Smooth muscle cell (in vitro differentiated cells): ENCODE results near the gene FNDC3B. TPM values are rescaled to one million over a fixed set of nuclear protein-coding genes. Genes with fewer than 3 reads are reported as not detected.

ENCODE experiments used
- DNase-seq: peaks from one replicate; lab custom pipeline; 2025; ENCODE audit not compliant: unreplicated experiment; lab: John Stamatoyannopoulos, UW
- H2AFZ ChIP-seq: fragments of 200-600 bp; sonication (generic); 2 replicates; pipeline ENCODE4 v1.6.0; 2016; ENCODE audit warnings: antibody characterized with exemption, low read depth, mild to moderate bottlenecking
- H3F3A ChIP-seq: fragments of 200-600 bp; sonication (generic); 2 replicates; pipeline ENCODE4 v1.6.0; 2017; ENCODE audit warnings: antibody characterized with exemption, low read depth
- H3K27ac ChIP-seq: fragments of 200-600 bp; sonication (generic); 2 replicates; pipeline ENCODE4 v1.5.1; 2016; ENCODE audit warnings: low read depth, mild to moderate bottlenecking
- H3K27me3 ChIP-seq: fragments of 200-600 bp; sonication (generic); 2 replicates; pipeline ENCODE4 v1.6.1; 2016; ENCODE audit warnings: low read depth, mild to moderate bottlenecking
- H3K36me3 ChIP-seq: fragments of 200-600 bp; sonication (generic); 2 replicates; pipeline ENCODE4 v1.5.1; 2016; ENCODE audit warnings: low read depth
- H3K4me1 ChIP-seq: fragments of 200-600 bp; sonication (generic); 2 replicates; pipeline ENCODE4 v1.5.1; 2016; ENCODE audit warnings: low read depth
- H3K4me2 ChIP-seq: fragments of 200-600 bp; sonication (generic); 2 replicates; pipeline ENCODE4 v1.6.0; 2016; ENCODE audit warnings: mild to moderate bottlenecking
- H3K4me3 ChIP-seq: fragments of 200-600 bp; sonication (generic); 2 replicates; pipeline ENCODE4 v1.5.1; 2016; ENCODE audit warnings: mild to moderate bottlenecking
- H3K79me2 ChIP-seq: fragments of 200-600 bp; sonication (generic); 2 replicates; pipeline ENCODE4 v1.6.0; 2016; ENCODE audit warnings: low read depth, mild to moderate bottlenecking
- H3K9ac ChIP-seq: fragments of 200-600 bp; sonication (generic); 2 replicates; pipeline ENCODE4 v1.6.0; 2016; ENCODE audit warnings: low read depth
- H3K9me3 ChIP-seq: fragments of 200-600 bp; sonication (generic); replicated peaks from 2 replicates; pipeline ENCODE4 v1.5.1; 2016; ENCODE audit warnings: low read depth
- H4K20me1 ChIP-seq: fragments of 200-600 bp; sonication (generic); 2 replicates; pipeline ENCODE4 v1.6.0; 2016; ENCODE audit warnings: low read depth
- WGBS: methylation state at CpG from one replicate; pipeline ENCODE4 v1.1.7; 2016; ENCODE audit warnings: low lambda C conversion rate; 5-methylcytosine and 5-hydroxymethylcytosine counted together
- polyA plus RNA-seq: library from polyadenylated mRNA; unstranded; fragments of >200 nt; fragmentation: Nextera tagmentation; extraction: Ambion mirVana; gene quantifications from 2 replicates; pipeline ENCODE4 v1.2.1, GENCODE V29; 2016
- total RNA-seq: library from RNA; depleted of rRNA; stranded (reverse); fragments of >200 nt; gene quantifications from 2 replicates; pipeline ENCODE4 v1.2.3, GENCODE V29; 2014
- TF ChIP-seq, protein P1 (sequence below): fragments of 200-600 bp; sonication (generic); IDR thresholded peaks from 2 replicates; pipeline ENCODE4 v1.5.1; 2017; ENCODE audit warnings: borderline replicate concordance, mild to moderate bottlenecking, antibody characterized with exemption; ENCODE audit not compliant: insufficient read depth, poor library complexity, severe bottlenecking

FNDC3B gene
- total and polyA plus RNA-seq, 2 experiments from 2014 or later: 149 to 294 TPM

GRCh38 chr3:172177803-172178316 lies 138.5 kb downstream of the FNDC3B start:
- peaks cover 41% of the 10 kb centered on the region for H3F3A ChIP-seq
- peak overlapping the region; percentile 26 for H3K27ac ChIP-seq
- H3K36me3 ChIP-seq: no peaks in the 10 kb centered on the region
- no peak overlapping the region for H3K4me3 ChIP-seq
- H2AFZ ChIP-seq: no peak overlapping the region
- H4K20me1 ChIP-seq: peaks cover 98% of the 10 kb centered on the region
- no peak for DNase-seq
- H3K4me1 ChIP-seq: peaks cover 33% of the 10 kb centered on the region
- no peak overlapping the region for H3K9ac ChIP-seq
- H3K79me2 ChIP-seq: peaks cover 98% of the 10 kb centered on the region
- H3K4me2 ChIP-seq: no peak overlapping the region
- WGBS: 92% methylated on average over 2 of the region's 2 CpGs
- TF ChIP-seq, protein P1, sequence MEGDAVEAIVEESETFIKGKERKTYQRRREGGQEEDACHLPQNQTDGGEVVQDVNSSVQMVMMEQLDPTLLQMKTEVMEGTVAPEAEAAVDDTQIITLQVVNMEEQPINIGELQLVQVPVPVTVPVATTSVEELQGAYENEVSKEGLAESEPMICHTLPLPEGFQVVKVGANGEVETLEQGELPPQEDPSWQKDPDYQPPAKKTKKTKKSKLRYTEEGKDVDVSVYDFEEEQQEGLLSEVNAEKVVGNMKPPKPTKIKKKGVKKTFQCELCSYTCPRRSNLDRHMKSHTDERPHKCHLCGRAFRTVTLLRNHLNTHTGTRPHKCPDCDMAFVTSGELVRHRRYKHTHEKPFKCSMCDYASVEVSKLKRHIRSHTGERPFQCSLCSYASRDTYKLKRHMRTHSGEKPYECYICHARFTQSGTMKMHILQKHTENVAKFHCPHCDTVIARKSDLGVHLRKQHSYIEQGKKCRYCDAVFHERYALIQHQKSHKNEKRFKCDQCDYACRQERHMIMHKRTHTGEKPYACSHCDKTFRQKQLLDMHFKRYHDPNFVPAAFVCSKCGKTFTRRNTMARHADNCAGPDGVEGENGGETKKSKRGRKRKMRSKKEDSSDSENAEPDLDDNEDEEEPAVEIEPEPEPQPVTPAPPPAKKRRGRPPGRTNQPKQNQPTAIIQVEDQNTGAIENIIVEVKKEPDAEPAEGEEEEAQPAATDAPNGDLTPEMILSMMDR: no peak
- H3K27me3 ChIP-seq: no peaks in the 10 kb centered on the region
- no peaks in the 10 kb centered on the region for H3K9me3 ChIP-seq

DNA sequence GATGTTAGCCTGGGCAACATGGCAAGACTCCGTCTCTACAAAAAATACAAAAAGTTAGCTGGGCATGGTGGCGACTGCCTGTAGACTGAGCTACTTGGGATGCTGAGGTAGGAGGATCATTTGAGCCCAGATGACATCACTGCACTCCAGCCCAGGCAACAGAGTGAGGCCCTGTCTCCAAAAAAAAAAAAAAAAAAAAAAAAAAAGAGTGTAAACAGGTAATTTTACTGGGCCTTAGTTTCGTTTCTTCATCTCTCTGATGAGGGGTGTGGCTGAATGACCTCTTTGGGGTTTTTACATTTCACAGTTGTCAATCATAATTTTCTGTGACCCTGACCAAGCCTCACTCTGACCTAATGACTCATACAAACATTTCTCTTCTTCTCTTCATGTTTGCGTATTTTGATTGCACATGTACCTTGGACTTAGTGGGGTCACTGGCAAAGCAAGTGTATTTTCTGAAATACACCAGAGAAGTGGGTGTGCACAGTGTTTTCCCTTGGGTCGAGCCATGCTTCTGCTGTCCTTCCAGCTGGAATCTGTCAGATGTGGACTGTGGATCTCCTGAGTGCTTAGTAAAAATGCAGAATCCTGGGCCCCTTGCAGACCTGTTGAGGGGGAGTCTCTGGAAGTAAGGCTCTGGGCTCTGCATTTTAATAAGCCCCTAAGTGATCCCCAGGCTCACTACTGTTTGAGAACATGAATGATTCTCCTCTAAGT lies 140.5 kb downstream of the FNDC3B start:
- Histone ChIP-seq H3K4me2 (no peak overlapping the region), H3K79me2 (peaks cover 99% of the 10 kb centered on the region), H3K9me3 (no peaks in the 10 kb centered on the region), H3K36me3 (no peaks in the 10 kb centered on the region), H3K27me3 (no peaks in the 10 kb centered on the region), H2AFZ (no peak overlapping the region), H4K20me1 (peaks cover 99% of the 10 kb centered on the region), H3K27ac (peak overlapping the region; percentile 89), H3K9ac (no peak overlapping the region), H3K4me3 (no peak overlapping the region), H3K4me1 (peaks cover 28% of the 10 kb centered on the region), H3F3A (peaks cover 35% of the 10 kb centered on the region)
- TF ChIP-seq, protein P1: no peak
- no peak for DNase-seq
- WGBS: 86% methylated on average over 5 of the region's 5 CpGs

- Histone ChIP-seq H3K4me2 (no peak overlapping the region), H3K4me3 (no peak overlapping the region), H3K9ac (no peak overlapping the region), H4K20me1 (peaks cover 99% of the 10 kb centered on the region), H3K9me3 (no peaks in the 10 kb centered on the region), H2AFZ (no peak overlapping the region), H3K79me2 (peaks cover 99% of the 10 kb centered on the region), H3K4me1 (peaks cover 22% of the 10 kb centered on the region), H3K27me3 (no peaks in the 10 kb centered on the region), H3K27ac (peak overlapping the region; percentile 89), H3F3A (peaks cover 35% of the 10 kb centered on the region), H3K36me3 (no peaks in the 10 kb centered on the region)
- TF ChIP-seq, protein P1: no peak
- 91% methylated on average over 2 of the region's 2 CpGs for WGBS
- DNase-seq: no peak
Observed at GRCh38 chr3:172180473-172180872, 141.1 kb downstream of the FNDC3B start.
